Glutamatergic neuron (in vitro differentiated cells): Measurements from ENCODE around the gene USPL1. TPM values are rescaled to one million over a fixed set of nuclear protein-coding genes. Genes with fewer than 3 reads are reported as not detected.

Experiments
- DNase-seq: peaks from one replicate; pipeline ENCODE4 v3.0.0; 2022
- H3K27ac Mint-ChIP-seq: one replicate; pipeline ENCODE4 v1.8.0; 2020; ENCODE audit warnings: mild to moderate bottlenecking, mixed read lengths, inconsistent platforms; ENCODE audit not compliant: unreplicated experiment
- H3K27me3 Mint-ChIP-seq: one replicate; pipeline ENCODE4 v1.8.0; 2020; ENCODE audit warnings: mild to moderate bottlenecking, moderate library complexity, mixed read lengths, inconsistent platforms; ENCODE audit not compliant: unreplicated experiment
- H3K36me3 Mint-ChIP-seq: one replicate; pipeline ENCODE4 v1.8.0; 2020; ENCODE audit warnings: mild to moderate bottlenecking, mixed read lengths, inconsistent platforms; ENCODE audit not compliant: unreplicated experiment
- H3K4me1 Mint-ChIP-seq: one replicate; pipeline ENCODE4 v1.8.0; 2020; ENCODE audit warnings: mild to moderate bottlenecking, low read depth, mixed read lengths, inconsistent platforms; ENCODE audit not compliant: unreplicated experiment
- H3K4me3 Mint-ChIP-seq: one replicate; pipeline ENCODE4 v1.8.0; 2020; ENCODE audit warnings: mild to moderate bottlenecking, mixed read lengths, inconsistent platforms; ENCODE audit not compliant: unreplicated experiment
- H3K9me3 Mint-ChIP-seq: one replicate; pipeline ENCODE4 v1.8.0; 2020; ENCODE audit warnings: mild to moderate bottlenecking, moderate library complexity, mixed read lengths, inconsistent platforms; ENCODE audit not compliant: unreplicated experiment
- CTCF ChIP-seq: fragments of 200-600 bp; sonication (generic); IDR thresholded peaks from one replicate; pipeline ENCODE4 v1.5.0; 2021; ENCODE audit not compliant: partially characterized antibody, unreplicated experiment
- total RNA-seq: library from RNA; stranded (reverse); fragmentation: NEBNext Ultra II Directional; extraction: Animal tissue kit (Norgen Biotek cat#: 25700); gene quantifications from one replicate; pipeline ENCODE4 v1.2.1, GENCODE V29; 2021; ENCODE audit not compliant: unreplicated experiment

Gene USPL1
- total RNA-seq, 1 donor from 2014 or later, result 101 TPM

- TF ChIP-seq CTCF, result no peak
- Mint-ChIP-seq H3K4me1 (no peaks in the 10 kb centered on the region), H3K27me3 (no peaks in the 10 kb centered on the region), H3K4me3 (no peak overlapping the region), H3K27ac (no peak overlapping the region), H3K36me3 (no peaks in the 10 kb centered on the region), H3K9me3 (no peaks in the 10 kb centered on the region)
- no peak for DNase-seq
These were observed 41.2 kb upstream of the USPL1 start for GRCh38 chr13:30576528-30576927.

- no peak overlapping the region for H3K27ac Mint-ChIP-seq
- no peaks in the 10 kb centered on the region for H3K27me3 Mint-ChIP-seq
- H3K36me3 Mint-ChIP-seq, result no peaks in the 10 kb centered on the region
- H3K4me1 Mint-ChIP-seq, result no peaks in the 10 kb centered on the region
- no peaks in the 10 kb centered on the region for H3K9me3 Mint-ChIP-seq
- TF ChIP-seq CTCF, result no peak
- H3K4me3 Mint-ChIP-seq, result no peak overlapping the region
- DNase-seq, result no peak
These were observed 40.3 kb upstream of the USPL1 start for GRCh38 chr13:30577401-30577852.

- Mint-ChIP-seq H3K27me3 (peaks cover 2% of the 10 kb centered on the region), H3K27ac (no peak overlapping the region), H3K36me3 (no peaks in the 10 kb centered on the region), H3K9me3 (no peaks in the 10 kb centered on the region), H3K4me3 (no peak overlapping the region), H3K4me1 (no peaks in the 10 kb centered on the region)
- DNase-seq, result no peak
- TF ChIP-seq CTCF, result no peak
These were observed 36.7 kb upstream of the USPL1 start for GRCh38 chr13:30580852-30581502.

- DNase-seq, result no peak
- Mint-ChIP-seq H3K27ac (no peak overlapping the region), H3K4me1 (no peaks in the 10 kb centered on the region), H3K4me3 (no peak overlapping the region), H3K27me3 (peaks cover 2% of the 10 kb centered on the region), H3K36me3 (no peaks in the 10 kb centered on the region), H3K9me3 (no peaks in the 10 kb centered on the region)
- TF ChIP-seq CTCF, result no peak
These were observed 36.1 kb upstream of the USPL1 start for GRCh38 chr13:30581582-30581981.

GRCh38 chr13:30584051-30584731, 33.5 kb upstream of the USPL1 start:
- Mint-ChIP-seq H3K9me3 (no peaks in the 10 kb centered on the region), H3K27ac (no peak overlapping the region), H3K4me1 (no peaks in the 10 kb centered on the region), H3K36me3 (no peaks in the 10 kb centered on the region), H3K27me3 (peaks cover 2% of the 10 kb centered on the region), H3K4me3 (no peak overlapping the region)
- no peak for DNase-seq
- no peak for TF ChIP-seq CTCF
